Measurements from ENCODE around the gene HILPDA.
A peak's percentile ranks its signal among the peaks of the same experiment; 100 is the strongest.

HILPDA gene

DNA sequence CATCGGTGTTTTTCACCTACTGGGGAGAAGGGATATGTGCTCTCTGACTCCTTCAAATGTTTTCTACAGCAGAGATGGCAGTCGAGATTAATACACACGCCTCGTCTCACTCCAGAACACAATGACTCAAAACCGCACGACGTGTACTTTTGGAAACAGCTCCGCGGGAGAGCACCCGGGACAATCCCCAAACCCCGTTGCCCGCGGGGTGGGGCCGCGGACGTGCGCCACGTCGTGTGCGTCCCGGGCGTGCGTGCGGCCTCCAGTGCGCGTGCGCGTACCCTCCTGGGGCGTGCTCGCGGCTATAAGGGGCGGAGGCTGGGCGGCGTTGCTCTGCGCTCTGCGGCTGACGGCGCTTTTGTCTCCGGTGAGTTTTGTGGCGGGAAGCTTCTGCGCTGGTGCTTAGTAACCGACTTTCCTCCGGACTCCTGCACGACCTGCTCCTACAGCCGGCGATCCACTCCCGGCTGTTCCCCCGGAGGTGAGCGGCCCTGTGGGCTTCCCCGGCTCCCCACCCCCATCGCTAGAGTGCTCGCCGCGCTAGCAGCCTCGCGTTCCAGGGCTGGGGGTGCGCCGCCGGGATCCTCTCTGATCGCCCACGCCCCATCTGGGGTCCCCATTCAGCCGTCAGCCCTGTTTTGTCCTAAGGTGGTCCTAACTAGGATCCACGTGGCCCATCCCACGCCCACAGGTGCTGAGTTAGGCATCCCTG lies at the start of gene HILPDA:
Gene HILPDA (plus strand): TSS at position 336 of the 712 bp plus-strand sequence. CDS start 1,391 bp downstream, outside the sequence.
- 0 out of 2 replicates have a peak, but pooled peaks have one; percentile 69 for TF ChIP-seq CSDC2 (CRISPR knock-in tag; IDR thresholded peaks at IDR 0.05)
- TF ChIP-seq GLIS3 (CRISPR knock-in tag; IDR thresholded peaks at IDR 0.05) = no peak
- peak; percentile 65; the same call in 1 of the 2 replicates for TF ChIP-seq TSHZ2 (CRISPR knock-in tag; IDR thresholded peaks at IDR 0.05)
- no peak for TF ChIP-seq BACH2 (CRISPR knock-in tag; IDR thresholded peaks at IDR 0.05; ENCODE audit: borderline replicate concordance)
- TF ChIP-seq TOX (CRISPR knock-in tag; IDR thresholded peaks at IDR 0.05; ENCODE audit: borderline replicate concordance) = no peak
- no peak for TF ChIP-seq ZNF70 (CRISPR knock-in tag; IDR thresholded peaks at IDR 0.05)
- peak; percentile 79 for TF ChIP-seq ZFP3 (CRISPR knock-in tag; IDR thresholded peaks at IDR 0.05)
- TF ChIP-seq OSR1 (CRISPR knock-in tag; IDR thresholded peaks at IDR 0.05) = no peak
- no peak for TF ChIP-seq PPARA (CRISPR knock-in tag; IDR thresholded peaks at IDR 0.05; ENCODE audit: borderline replicate concordance)
- no peak for TF ChIP-seq RARB (CRISPR knock-in tag; IDR thresholded peaks at IDR 0.05)
- no peak for TF ChIP-seq ARNTL (CRISPR knock-in tag; IDR thresholded peaks at IDR 0.05; ENCODE audit: borderline replicate concordance, low read depth)
- no peak for TF ChIP-seq POU6F1 (CRISPR knock-in tag; IDR thresholded peaks at IDR 0.05; ENCODE audit: borderline replicate concordance, low read depth)
- no peak for TF ChIP-seq ZNF565 (CRISPR knock-in tag; conservative IDR thresholded peaks at IDR 0.05; ENCODE audit: low read depth)
- TF ChIP-seq CREB5 (CRISPR knock-in tag; IDR thresholded peaks at IDR 0.05; ENCODE audit: low read depth) = no peak
- no peak for TF ChIP-seq ESRRG (CRISPR knock-in tag; IDR thresholded peaks at IDR 0.05)
- TF ChIP-seq SNAI2 (CRISPR knock-in tag; IDR thresholded peaks at IDR 0.05) = no peak
- TF ChIP-seq ZFP30 (CRISPR knock-in tag; IDR thresholded peaks at IDR 0.05) = no peak
- TF ChIP-seq ZC3H10 (CRISPR knock-in tag; IDR thresholded peaks at IDR 0.05) = no peak
- TF ChIP-seq CSRNP3 (CRISPR knock-in tag; IDR thresholded peaks at IDR 0.05) = no peak
- no peak for TF ChIP-seq ZNF8 (CRISPR knock-in tag; IDR thresholded peaks at IDR 0.05)
- TF ChIP-seq ISL1 (CRISPR knock-in tag; IDR thresholded peaks at IDR 0.05) = 0 out of 2 replicates have a peak, but pooled peaks have one; percentile 15
- no peak for TF ChIP-seq TCF4 (CRISPR knock-in tag; IDR thresholded peaks at IDR 0.05; ENCODE audit: borderline replicate concordance)
- ATAC-seq = peak; percentile 96

- TF ChIP-seq CREB5 (CRISPR knock-in tag; IDR thresholded peaks at IDR 0.05; ENCODE audit: low read depth) = no peak
- no peak for TF ChIP-seq ISL1 (CRISPR knock-in tag; IDR thresholded peaks at IDR 0.05)
- no peak for TF ChIP-seq CSDC2 (CRISPR knock-in tag; IDR thresholded peaks at IDR 0.05)
- TF ChIP-seq POU6F1 (CRISPR knock-in tag; IDR thresholded peaks at IDR 0.05; ENCODE audit: borderline replicate concordance, low read depth) = no peak
- no peak for TF ChIP-seq ZC3H10 (CRISPR knock-in tag; IDR thresholded peaks at IDR 0.05)
- TF ChIP-seq ESRRG (CRISPR knock-in tag; IDR thresholded peaks at IDR 0.05) = no peak
- no peak for TF ChIP-seq PATZ1 (CRISPR knock-in tag; IDR thresholded peaks at IDR 0.05; ENCODE audit: borderline replicate concordance)
- TF ChIP-seq TOX (CRISPR knock-in tag; IDR thresholded peaks at IDR 0.05; ENCODE audit: borderline replicate concordance) = no peak
- TF ChIP-seq PPARA (CRISPR knock-in tag; IDR thresholded peaks at IDR 0.05; ENCODE audit: borderline replicate concordance) = no peak
- no peak for TF ChIP-seq ZFP30 (CRISPR knock-in tag; IDR thresholded peaks at IDR 0.05)
- no peak for TF ChIP-seq ZFP3 (CRISPR knock-in tag; IDR thresholded peaks at IDR 0.05)
- no peak for TF ChIP-seq OSR1 (CRISPR knock-in tag; IDR thresholded peaks at IDR 0.05)
- ATAC-seq = no peak
Observed at GRCh38 chr7:128406314-128407232, 49.1 kb upstream of the HILPDA start.
